HG03565 (cell line): Measurements from ENCODE around the gene FTH1.

Experiments
- ATAC-seq: cut with Tn5 transposase; IDR thresholded peaks from one replicate; pipeline ENCODE4 v1.9.1; 2021; ENCODE audit warnings: mild to moderate bottlenecking, moderate library complexity; ENCODE audit not compliant: unreplicated experiment

Gene FTH1

DNA sequence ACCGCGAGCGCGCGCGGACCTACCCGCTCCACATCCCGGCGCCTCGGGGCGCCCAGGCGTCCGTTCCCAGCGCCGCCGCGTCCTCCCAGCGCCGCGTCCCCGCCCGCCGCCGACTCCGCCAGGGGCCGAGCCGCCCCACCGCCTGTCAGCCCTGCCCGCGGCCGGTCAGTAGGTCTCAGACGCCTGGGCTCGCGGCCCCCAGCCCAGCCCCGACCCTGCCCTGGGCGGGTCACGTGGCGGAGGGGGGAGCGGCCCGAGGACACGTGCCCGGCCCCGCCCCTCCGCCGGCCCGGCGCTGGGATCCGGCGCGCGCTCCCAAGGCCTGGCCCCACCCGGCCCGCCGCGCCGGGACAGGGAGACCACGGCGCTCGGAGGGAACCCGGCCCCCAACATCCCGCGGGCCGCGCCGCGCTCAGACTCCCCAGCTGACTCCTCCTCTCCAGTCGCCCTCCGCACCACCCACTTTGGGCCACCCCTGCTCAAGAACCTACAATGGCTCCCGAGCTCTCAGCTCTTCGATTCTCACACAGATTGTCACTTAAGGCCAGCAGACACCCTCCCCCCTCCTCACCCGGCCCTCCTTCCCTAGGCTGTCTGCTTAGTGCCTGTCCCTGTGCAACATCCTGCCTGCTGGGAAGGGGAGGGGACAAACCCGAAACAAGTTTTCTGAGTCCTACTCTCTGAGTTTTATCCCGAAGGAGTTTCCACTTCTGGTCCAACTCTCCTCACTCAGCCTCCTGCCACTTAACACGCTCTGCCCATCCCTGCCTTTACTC lies 49.9 kb downstream of the FTH1 start, which contains the start of gene RAB3IL1:
Gene RAB3IL1 (minus strand): TSS at position 233 of the 776 bp plus-strand sequence. CDS start 199 bp downstream, at position 34.
- no peak for ATAC-seq

DNA sequence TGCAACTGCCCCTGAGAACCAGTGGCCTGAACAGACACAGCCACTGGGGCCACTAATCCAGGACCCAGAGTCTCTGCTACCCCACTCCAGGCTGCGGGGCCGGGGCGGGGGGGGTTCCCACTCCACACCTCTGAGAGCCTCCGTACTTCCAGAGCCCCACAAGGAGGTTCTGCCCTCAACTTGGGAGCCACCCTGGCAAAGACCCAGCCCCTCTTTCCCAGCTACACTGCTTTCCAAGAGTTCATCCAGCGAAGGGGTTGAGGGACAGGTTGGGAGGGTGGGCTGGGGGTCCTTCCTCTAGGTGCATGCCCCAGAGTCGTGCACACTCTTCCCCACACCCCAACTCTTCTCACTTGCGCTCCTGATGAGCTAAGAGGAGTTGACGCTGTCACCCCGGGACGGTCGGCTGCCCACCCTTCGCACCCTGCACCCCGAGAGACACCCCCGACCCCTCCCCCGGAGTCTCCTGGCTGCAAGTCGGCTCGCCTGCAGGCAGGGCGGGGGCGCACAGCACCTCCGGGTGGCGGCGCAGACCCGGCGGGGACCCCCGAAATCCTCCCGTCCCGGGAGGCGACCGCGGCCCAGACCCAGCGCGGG lies 50.6 kb downstream of the FTH1 start:
- ATAC-seq = no peak

GRCh38 chr11:61914471-61915171 lies 52.8 kb downstream of the FTH1 start:
- ATAC-seq = no peak
